SK-N-SH (cell line): ENCODE measurements around the gene LIG1. TPM values are rescaled to one million over a fixed set of nuclear protein-coding genes. Genes with fewer than 3 reads are reported as not detected.

Source experiments
- CTCF ChIA-PET: fragments of 300-600, 350-600 bp; formaldehyde crosslinking; extraction: SDS; loops from one replicate; lab custom pipeline; 2021; lab: Yijun Ruan, JAX
- POLR2A ChIA-PET: fragments of 350-600 bp; sonication (Branson Sonifier 250); formaldehyde crosslinking; extraction: SDS; loops from one replicate; lab custom pipeline; 2020; ENCODE audit warnings: antibody characterized with exemption, inconsistent platforms; lab: Yijun Ruan, JAX
- DNase-seq: peaks from one replicate; pipeline ENCODE4 v3.0.0; 2012
- H2AFZ ChIP-seq: fragments of 200-600 bp; sonication (generic); 2 replicates; pipeline ENCODE4 v1.8.1; 2016; ENCODE audit warnings: antibody characterized with exemption, mild to moderate bottlenecking, low read depth
- H3F3A ChIP-seq: fragments of 200-600 bp; sonication (generic); replicated peaks from 2 replicates; pipeline ENCODE3; 2016; ENCODE audit warnings: antibody characterized with exemption, mild to moderate bottlenecking; ENCODE audit not compliant: insufficient read depth
- H3K27ac ChIP-seq, 2 experiments: fragments of 200-500 bp in 1 of 2; fragments of 200-600 bp in 1 of 2; sonication (Bioruptor generic) in 1 of 2; sonication (generic), shearing (Covaris generic) in 1 of 2; 2 replicates each; pipeline versions ENCODE4 v1.5.1 to v1.6.1; 2014 to 2016; ENCODE audit warnings: low read depth in 2 of 2, inconsistent platforms in 1 of 2, low read length in 1 of 2, mild to moderate bottlenecking in 1 of 2, mixed read lengths in 1 of 2
- H3K27me3 ChIP-seq: fragments of 200-600 bp; sonication (generic), shearing (Covaris generic); 2 replicates; pipeline ENCODE4 v1.6.1; 2016; ENCODE audit warnings: mixed run types; ENCODE audit not compliant: insufficient read depth
- H3K36me3 ChIP-seq, 2 experiments: fragments of 200-500 bp in 1 of 2; fragments of 200-600 bp in 1 of 2; sonication (Bioruptor generic) in 1 of 2; sonication (generic) in 1 of 2; replicated peaks in 1 of 2; 2 replicates each; pipeline versions ENCODE3 to v1.5.1; 2014 to 2016; ENCODE audit warnings: low read length in 1 of 2, mild to moderate bottlenecking in 1 of 2; ENCODE audit not compliant: insufficient read depth in 2 of 2, control insufficient read depth in 1 of 2
- H3K4me1 ChIP-seq, 2 experiments: fragments of 200-500 bp in 1 of 2; fragments of 200-600 bp in 1 of 2; sonication (Bioruptor generic) in 1 of 2; sonication (generic), shearing (Covaris generic) in 1 of 2; 2 replicates each; pipeline versions ENCODE4 v1.5.1 to v1.6.1; 2014 to 2016; ENCODE audit warnings: low read depth in 1 of 2, low read length in 1 of 2, mixed run types in 1 of 2; ENCODE audit not compliant: insufficient read depth in 2 of 2, control insufficient read depth in 1 of 2
- H3K4me2 ChIP-seq: fragments of 200-600 bp; sonication (generic), shearing (Covaris generic); 2 replicates; pipeline ENCODE4 v1.6.1; 2017; ENCODE audit warnings: mixed run types
- H3K4me3 ChIP-seq, 2 experiments: fragments of 200-500 bp in 1 of 2; fragments of 200-600 bp in 1 of 2; sonication (Bioruptor generic) in 1 of 2; sonication (generic), shearing (Covaris generic) in 1 of 2; 2 replicates each; pipeline versions ENCODE4 v1.5.1 to v1.8.1; 2014 to 2016; ENCODE audit warnings: low read depth in 2 of 2, inconsistent platforms in 1 of 2, low read length in 1 of 2, mild to moderate bottlenecking in 1 of 2, mixed read lengths in 1 of 2, moderate library complexity in 1 of 2
- H3K79me2 ChIP-seq: fragments of 200-600 bp; sonication (generic); 2 replicates; pipeline ENCODE4 v1.8.1; 2017; ENCODE audit warnings: mild to moderate bottlenecking; ENCODE audit not compliant: insufficient read depth
- H3K9ac ChIP-seq: fragments of 200-600 bp; sonication (generic); 2 replicates; pipeline ENCODE4 v1.6.1; 2017; ENCODE audit warnings: mixed run types
- H3K9me2 ChIP-seq: fragments of 200-600 bp; sonication (generic); 2 replicates; pipeline ENCODE4 v1.6.1; 2017; ENCODE audit warnings: mixed run types
- H3K9me3 ChIP-seq: fragments of 200-600 bp; sonication (generic); 2 replicates; pipeline ENCODE4 v1.6.1; 2017; ENCODE audit warnings: mixed run types, mild to moderate bottlenecking, moderate library complexity
- H4K20me1 ChIP-seq: fragments of 200-600 bp; sonication (generic); 2 replicates; pipeline ENCODE4 v1.6.1; 2017; ENCODE audit warnings: mild to moderate bottlenecking, mixed run types; ENCODE audit not compliant: insufficient read depth
- CHD2 ChIP-seq: fragments of 150-350 bp; IDR thresholded peaks from 2 replicates; pipeline ENCODE4 v1.6.1; 2018; ENCODE audit warnings: low read length; ENCODE audit not compliant: partially characterized antibody
- FOXM1 ChIP-seq: IDR thresholded peaks from 2 replicates; pipeline ENCODE4 v1.4.0; 2012; ENCODE audit warnings: low read depth, mild to moderate bottlenecking
- GABPA ChIP-seq: IDR thresholded peaks from 2 replicates; pipeline ENCODE4 v1.4.0; 2012; ENCODE audit warnings: low read depth, mild to moderate bottlenecking
- JUND ChIP-seq: IDR thresholded peaks from 2 replicates; pipeline ENCODE4 v1.4.0; 2012
- MEF2A ChIP-seq: IDR thresholded peaks from 2 replicates; pipeline ENCODE4 v1.4.0; 2012; ENCODE audit warnings: low read depth, borderline replicate concordance
- RAD21 ChIP-seq: IDR thresholded peaks from 2 replicates; pipeline ENCODE4 v1.6.1; 2012; ENCODE audit warnings: mild to moderate bottlenecking, low read length
- RXRA ChIP-seq: IDR thresholded peaks from 2 replicates; pipeline ENCODE4 v1.4.0; 2012; ENCODE audit warnings: low read depth, mild to moderate bottlenecking, borderline replicate concordance
- SIN3A ChIP-seq: IDR thresholded peaks from 2 replicates; pipeline ENCODE4 v1.6.1; 2012; ENCODE audit warnings: low read depth, mild to moderate bottlenecking, low read length, moderate library complexity, borderline replicate concordance
- WGBS: methylation state at CpG from one replicate; pipeline ENCODE4 v1.1.6; 2017; ENCODE audit warnings: low lambda C conversion rate; 5-methylcytosine and 5-hydroxymethylcytosine counted together
- polyA plus RNA-seq, 3 experiments: library from polyadenylated mRNA; depleted of rRNA; stranded (reverse); fragments of >200 nt; gene quantifications; 2 replicates each; pipeline ENCODE4 v1.2.3, GENCODE V29; 2012
- TF ChIP-seq, protein P1 (sequence below): fragments of 150-350 bp; IDR thresholded peaks from 2 replicates; pipeline ENCODE4 v1.6.1; 2016; ENCODE audit warnings: mild to moderate bottlenecking, low read depth, low read length
- TF ChIP-seq, protein P2 (sequence below): fragments of 200-600 bp; sonication (generic); IDR thresholded peaks from 2 replicates; pipeline ENCODE4 v1.6.1; 2017; ENCODE audit warnings: antibody characterized with exemption, mild to moderate bottlenecking, moderate library complexity

The LIG1 gene
- polyA plus RNA-seq, 1 of the 3 experiments (the other 2 are of a cell fraction), result 53.0 TPM

DNA sequence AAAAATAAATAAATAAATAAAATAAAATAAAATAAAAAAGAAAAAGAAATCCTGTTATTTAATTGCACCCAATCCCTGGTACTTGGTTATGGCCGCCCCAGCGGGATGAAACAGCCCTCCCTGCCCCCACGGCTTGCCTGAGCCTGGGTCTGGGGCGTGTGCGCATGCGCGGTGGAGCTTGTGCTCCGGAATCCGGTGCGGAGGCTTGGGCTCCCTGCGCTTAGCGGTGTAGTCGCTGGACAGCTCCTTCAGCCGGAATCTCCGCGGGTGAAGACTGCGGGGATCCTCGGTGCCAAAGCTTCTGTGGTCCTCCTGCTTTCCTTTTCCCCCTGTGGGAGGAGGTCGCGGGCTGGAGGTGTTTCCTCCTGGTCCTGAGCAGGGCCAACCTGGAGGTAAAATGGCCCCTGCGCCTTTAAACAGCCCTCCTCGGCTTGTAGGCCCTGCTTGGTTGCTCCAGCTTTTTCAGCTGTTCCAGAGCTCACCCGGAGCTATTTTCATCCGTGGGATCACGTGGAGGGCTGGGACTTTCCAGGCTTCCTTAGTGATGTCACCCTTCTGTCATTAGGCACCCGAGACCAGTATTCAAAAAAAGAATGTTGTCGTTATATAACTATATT is 59.7 kb downstream of the LIG1 start, which contains the start of gene PLA2G4C (continued):
- TF ChIP-seq, protein P1, sequence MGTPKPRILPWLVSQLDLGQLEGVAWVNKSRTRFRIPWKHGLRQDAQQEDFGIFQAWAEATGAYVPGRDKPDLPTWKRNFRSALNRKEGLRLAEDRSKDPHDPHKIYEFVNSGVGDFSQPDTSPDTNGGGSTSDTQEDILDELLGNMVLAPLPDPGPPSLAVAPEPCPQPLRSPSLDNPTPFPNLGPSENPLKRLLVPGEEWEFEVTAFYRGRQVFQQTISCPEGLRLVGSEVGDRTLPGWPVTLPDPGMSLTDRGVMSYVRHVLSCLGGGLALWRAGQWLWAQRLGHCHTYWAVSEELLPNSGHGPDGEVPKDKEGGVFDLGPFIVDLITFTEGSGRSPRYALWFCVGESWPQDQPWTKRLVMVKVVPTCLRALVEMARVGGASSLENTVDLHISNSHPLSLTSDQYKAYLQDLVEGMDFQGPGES, result no peak
- TF ChIP-seq MEF2A, result peak; percentile 47; the same call in 1 of the 2 replicates
- TF ChIP-seq, protein P2, sequence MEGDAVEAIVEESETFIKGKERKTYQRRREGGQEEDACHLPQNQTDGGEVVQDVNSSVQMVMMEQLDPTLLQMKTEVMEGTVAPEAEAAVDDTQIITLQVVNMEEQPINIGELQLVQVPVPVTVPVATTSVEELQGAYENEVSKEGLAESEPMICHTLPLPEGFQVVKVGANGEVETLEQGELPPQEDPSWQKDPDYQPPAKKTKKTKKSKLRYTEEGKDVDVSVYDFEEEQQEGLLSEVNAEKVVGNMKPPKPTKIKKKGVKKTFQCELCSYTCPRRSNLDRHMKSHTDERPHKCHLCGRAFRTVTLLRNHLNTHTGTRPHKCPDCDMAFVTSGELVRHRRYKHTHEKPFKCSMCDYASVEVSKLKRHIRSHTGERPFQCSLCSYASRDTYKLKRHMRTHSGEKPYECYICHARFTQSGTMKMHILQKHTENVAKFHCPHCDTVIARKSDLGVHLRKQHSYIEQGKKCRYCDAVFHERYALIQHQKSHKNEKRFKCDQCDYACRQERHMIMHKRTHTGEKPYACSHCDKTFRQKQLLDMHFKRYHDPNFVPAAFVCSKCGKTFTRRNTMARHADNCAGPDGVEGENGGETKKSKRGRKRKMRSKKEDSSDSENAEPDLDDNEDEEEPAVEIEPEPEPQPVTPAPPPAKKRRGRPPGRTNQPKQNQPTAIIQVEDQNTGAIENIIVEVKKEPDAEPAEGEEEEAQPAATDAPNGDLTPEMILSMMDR, result no peak
- TF ChIP-seq SIN3A, result peak; percentile 44; the same call in 1 of the 2 replicates
- no peak for TF ChIP-seq RAD21
- no peak for TF ChIP-seq RXRA
- peak; percentile 45 for TF ChIP-seq CHD2
- TF ChIP-seq FOXM1, result no peak
- TF ChIP-seq GABPA, result peak; percentile 42; the same call in 1 of the 2 replicates
- no peak for TF ChIP-seq JUND
- TF ChIP-seq, all 33 proteins: peak for 16

DNA sequence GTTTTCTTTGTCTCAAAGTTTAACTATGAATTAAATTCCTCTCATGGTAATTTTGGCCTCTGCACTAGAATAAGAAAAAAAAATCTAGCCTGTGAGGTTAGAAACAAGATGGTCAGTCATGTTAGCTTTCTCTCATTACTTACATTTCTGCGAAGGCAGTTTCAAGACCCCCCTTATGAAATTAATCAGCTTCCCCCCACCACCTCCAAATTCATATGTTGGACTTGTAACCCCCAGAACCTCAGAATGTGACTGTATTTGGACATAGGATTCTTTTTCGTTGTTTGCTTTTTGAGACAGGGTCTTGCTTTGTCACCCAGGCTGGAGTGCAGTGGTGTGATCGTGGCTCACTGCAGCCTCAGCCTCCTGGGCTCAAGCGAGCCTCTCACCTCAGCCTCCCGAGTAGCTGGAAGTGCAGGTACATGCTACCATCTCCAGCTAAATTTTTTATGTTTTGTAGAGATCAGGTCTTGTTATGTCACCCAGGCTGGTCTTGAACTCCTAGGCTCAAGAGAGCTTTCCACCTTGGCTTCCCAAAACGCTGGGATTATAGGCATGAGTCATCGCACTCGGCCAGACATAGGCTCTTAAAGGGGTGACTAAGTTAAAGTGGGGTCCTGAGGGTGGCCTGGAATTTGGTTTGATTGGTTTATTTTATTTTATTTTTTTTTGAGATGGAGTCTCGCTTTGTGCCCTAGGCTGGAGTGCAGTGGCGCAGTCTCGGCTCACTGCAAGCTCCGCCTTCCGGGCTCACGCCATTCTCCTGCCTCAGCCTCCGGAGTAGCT is 61.0 kb downstream of the LIG1 start:
- POLR2A ChIA-PET, result interaction anchor here (1.1 kb wide), 1 partner anchor 17 kb away, joined by 3 read pairs; no protein-coding TSS in a partner anchor
- H3K4me3 ChIP-seq, result no peak overlapping the region
- CTCF ChIA-PET, result interaction anchor here (0.6 to 10.8 kb wide), 9 partner anchors 8 to 555 kb away, joined by 3 to 168 read pairs (median 4); no protein-coding TSS in a partner anchor

More for the DNA sequence above, 61.0 kb downstream of the LIG1 start:
- H4K20me1 ChIP-seq, result no peaks in the 10 kb centered on the region
- H3K9me3 ChIP-seq, result no peaks in the 10 kb centered on the region
- peaks cover 12% of the 10 kb centered on the region for H3F3A ChIP-seq
- no peaks in the 10 kb centered on the region for H3K79me2 ChIP-seq
- no peaks in the 10 kb centered on the region; a peak in 1 of 4 replicates for H3K4me1 ChIP-seq
- H3K9me2 ChIP-seq, result no peaks in the 10 kb centered on the region
- H3K36me3 ChIP-seq, result no peaks in the 10 kb centered on the region
- 0 out of 2 replicates have a peak overlapping the region, but pooled peaks have one; percentile 77 for H3K4me2 ChIP-seq
- no peak for DNase-seq
- no peak for TF ChIP-seq RAD21
- TF ChIP-seq, all 33 proteins: peak for 0
- no peak overlapping the region for H2AFZ ChIP-seq
- no peak overlapping the region for H3K9ac ChIP-seq
- H3K27me3 ChIP-seq, result no peaks in the 10 kb centered on the region
- no peak overlapping the region for H3K27ac ChIP-seq
- 81% methylated on average over 15 of the region's 15 CpGs for WGBS
